ENCODE results near the gene TRABD2B. TPM values are rescaled to one million over a fixed set of nuclear protein-coding genes. Genes with fewer than 3 reads are reported as not detected.
A peak's percentile ranks its signal among the peaks of the same experiment; 100 is the strongest.

TRABD2B gene
- total and polyA plus RNA-seq, 2 of the 13 experiments (the other 11 are each of a cell fraction or from before 2014, with no cell fraction given): 0.04 TPM; not detected in 1

- TF ChIP-seq ZNF646 (CRISPR knock-in tag; IDR thresholded peaks at IDR 0.05): no peak
- no peak for TF ChIP-seq TOE1 (CRISPR knock-in tag; IDR thresholded peaks at IDR 0.05)
- no peak for TF ChIP-seq IRF9 (CRISPR knock-in tag; IDR thresholded peaks at IDR 0.05; ENCODE audit: borderline replicate concordance)
- TF ChIP-seq ZNF292 (CRISPR knock-in tag; IDR thresholded peaks at IDR 0.05; ENCODE audit: borderline replicate concordance, low read depth): peak; percentile 91; the same call in 1 of the 2 replicates
- TF ChIP-seq HNRNPH1 (optimal IDR thresholded peaks at IDR 0.05; ENCODE audit: low read depth, low read length): no peak
- TF ChIP-seq ZBTB43 (CRISPR knock-in tag; conservative IDR thresholded peaks at IDR 0.05): no peak
- TF ChIP-seq NR2F6 (IDR thresholded peaks at IDR 0.05): peak; percentile 91
- TF ChIP-seq NR2F6 (CRISPR knock-in tag; IDR thresholded peaks at IDR 0.05): peak; percentile 96
- no peak for TF ChIP-seq ZNF597 (CRISPR knock-in tag; IDR thresholded peaks at IDR 0.05)
- 0 out of 2 replicates have a peak, but pooled peaks have one; percentile 27 for TF ChIP-seq DMAP1 (CRISPR knock-in tag; IDR thresholded peaks at IDR 0.05)
- no peak for TF ChIP-seq TEF (CRISPR knock-in tag; IDR thresholded peaks at IDR 0.05)
These were observed 156.6 kb downstream of the TRABD2B start (continued) for GRCh38 chr1:47840393-47841190.
